Panc1 (cell line): ENCODE data around the gene RHOU. TPM values are rescaled to one million over a fixed set of nuclear protein-coding genes. Genes with fewer than 3 reads are reported as not detected.

Experiments
- ATAC-seq: fragments of 200-7000 bp; cut with Tn5 transposase; 2 replicates; pipeline ENCODE4 v1.9.1; 2020; ENCODE audit warnings: mild to moderate bottlenecking, moderate library complexity
- BruUV-seq: library from RNA; stranded (reverse); fragments of 400-500 nt; replicated peaks from 2 replicates; lab custom pipeline; 2021; lab: Mats Ljungman, UMichigan
- CTCF ChIA-PET: fragments of 300-600 bp; sonication (Branson Sonifier 250); formaldehyde crosslinking; loops from one replicate; lab custom pipeline; 2022; ENCODE audit warnings: antibody characterized with exemption; lab: Charles Lee
- POLR2A ChIA-PET: fragments of 300-600 bp; sonication (Branson Sonifier 250); formaldehyde crosslinking; loops from one replicate; lab custom pipeline; 2022; ENCODE audit warnings: antibody characterized with exemption; lab: Charles Lee
- DNase-seq: peaks from one replicate; pipeline ENCODE4 v3.0.0-alpha.2; 2010; ENCODE audit warnings: low read depth, low spot score
- H3K27ac ChIP-seq: 2 replicates; pipeline ENCODE4 v1.5.1; 2011; ENCODE audit warnings: mild to moderate bottlenecking, low read length, inconsistent platforms
- H3K27me3 ChIP-seq: fragments of 200-500 bp; sonication (Bioruptor generic); 2 replicates; pipeline ENCODE4 v1.6.0; 2014; ENCODE audit warnings: low read length, inconsistent platforms; ENCODE audit not compliant: control insufficient read depth, insufficient read depth
- H3K36me3 ChIP-seq: fragments of 200-500 bp; sonication (Bioruptor generic); 2 replicates; pipeline ENCODE4 v1.5.1; 2014; ENCODE audit warnings: inconsistent platforms, mild to moderate bottlenecking, low read length, moderate library complexity; ENCODE audit not compliant: control insufficient read depth, insufficient read depth
- H3K4me1 ChIP-seq: 2 replicates; pipeline ENCODE4 v1.5.1; 2011; ENCODE audit warnings: inconsistent platforms, mild to moderate bottlenecking, low read length, moderate library complexity; ENCODE audit not compliant: control insufficient read depth, insufficient read depth
- H3K4me3 ChIP-seq, 2 experiments: 2 replicates each; pipeline ENCODE4 v1.5.1; 2011 to 2012; ENCODE audit warnings: low read depth in 2 of 2, low read length in 2 of 2, mild to moderate bottlenecking in 2 of 2, inconsistent platforms in 1 of 2, moderate library complexity in 1 of 2
- H3K9me3 ChIP-seq: fragments of 200-500 bp; sonication (Bioruptor generic); 2 replicates; pipeline ENCODE4 v1.5.1; 2014; ENCODE audit warnings: low read depth, mild to moderate bottlenecking, inconsistent platforms, low read length, moderate library complexity; ENCODE audit not compliant: control insufficient read depth, insufficient read depth
- CTCF ChIP-seq: fragments of 450-650 bp; IDR thresholded peaks from 2 replicates; pipeline ENCODE4 v1.5.1; 2017; ENCODE audit warnings: mild to moderate bottlenecking
- POLR2AphosphoS5 ChIP-seq: IDR thresholded peaks from 2 replicates; pipeline ENCODE4 v1.6.1; 2012; ENCODE audit warnings: mild to moderate bottlenecking, low read depth, low read length, moderate library complexity
- REST ChIP-seq, 2 experiments: IDR thresholded peaks; 2 replicates each; pipeline ENCODE4 v1.6.1; 2011 to 2012; ENCODE audit warnings: low read depth in 2 of 2, control low read depth in 1 of 2, low read length in 1 of 2, mild to moderate bottlenecking in 1 of 2, moderate library complexity in 1 of 2; ENCODE audit not compliant: insufficient read depth in 1 of 2
- SIN3A ChIP-seq: IDR thresholded peaks from 2 replicates; pipeline ENCODE4 v1.6.1; 2012; ENCODE audit warnings: low read depth, mild to moderate bottlenecking, low read length, moderate library complexity, borderline replicate concordance; ENCODE audit not compliant: insufficient read depth
- TCF7L2 ChIP-seq: IDR thresholded peaks from 2 replicates; pipeline ENCODE4 v1.6.1; 2011; ENCODE audit warnings: mild to moderate bottlenecking, low read depth, low read length, inconsistent platforms
- in situ Hi-C: cut with HindIII; loops from 2 replicates; pipeline ENCODE4 v1.10.0; 2016; ENCODE audit warnings: low sequenced_read_pairs, low pct_unique_long_range_greater_than_20kb
- intact Hi-C: fragments of 100-400 bp; cut with micrococcal nuclease; formaldehyde crosslinking; loops from one replicate; pipeline ENCODE4 v1.10.0; 2022; ENCODE audit not compliant: unreplicated experiment
- total RNA-seq: library from RNA; stranded (reverse); gene quantifications from one replicate; pipeline ENCODE4 v1.2.1, GENCODE V29; 2021; ENCODE audit not compliant: unreplicated experiment

Gene RHOU
- total RNA-seq, 1 experiment from 2014 or later: 9.2 TPM

GRCh38 chr1:228737601-228738041 lies 2.3 kb downstream of the RHOU start:
- Histone ChIP-seq H3K27me3 (no peaks in the 10 kb centered on the region), H3K4me1 (peaks cover 7% of the 10 kb centered on the region), H3K27ac (no peak overlapping the region), H3K9me3 (no peaks in the 10 kb centered on the region), H3K36me3 (no peaks in the 10 kb centered on the region; the same call in 1 of the 2 replicates), H3K4me3 (no peak overlapping the region)
- ChIA-PET CTCF (interaction anchor here (0.7 kb wide), 1 partner anchor 744 kb away, joined by 3 read pairs; no protein-coding TSS in a partner anchor), POLR2A (no interaction called here)
- BruUV-seq: no TSS peak
- DNase-seq (no peak), ATAC-seq (no peak)
- intact Hi-C loops (no loop called here), in situ Hi-C loops (no loop called here)
- TF ChIP-seq SIN3A (no peak), TCF7L2 (no peak), REST (IDR thresholded peaks at IDR 0.05; ENCODE audit: insufficient read depth in 1 of 2, low read depth in 2 of 2, low read length in 1 of 2) (no peak), POLR2AphosphoS5 (no peak), CTCF (no peak)

GRCh38 chr1:228739826-228740225 lies 4.5 kb downstream of the RHOU start:
- Histone ChIP-seq H3K4me1 (no peaks in the 10 kb centered on the region; the same call in none of the 2 replicates), H3K27me3 (no peaks in the 10 kb centered on the region), H3K36me3 (no peaks in the 10 kb centered on the region; the same call in 1 of the 2 replicates), H3K4me3 (no peak overlapping the region), H3K27ac (no peak overlapping the region), H3K9me3 (no peaks in the 10 kb centered on the region)
- ChIA-PET CTCF (no interaction called here), POLR2A (no interaction called here)
- no peak for ATAC-seq
- in situ Hi-C loops: no loop called here
- DNase-seq: no peak
- TF ChIP-seq SIN3A: no peak
- no peak for TF ChIP-seq REST (IDR thresholded peaks at IDR 0.05; ENCODE audit: insufficient read depth in 1 of 2, low read depth in 2 of 2, low read length in 1 of 2)
- no peak for TF ChIP-seq TCF7L2
- no TSS peak for BruUV-seq
- intact Hi-C loops: no loop called here
